Astrocyte (in vitro differentiated cells and primary cell): Measurements from ENCODE around the gene RFLNA. TPM values are rescaled to one million over a fixed set of nuclear protein-coding genes. Genes with fewer than 3 reads are reported as not detected.

Experiments
- DNase-seq: peaks from one replicate; pipeline ENCODE4 v3.0.0-alpha.2; 2010; ENCODE audit warnings: low read depth
- FAIRE-seq: peaks from 2 replicates; lab custom pipeline; 2011; peaks lifted over from hg19 to GRCh38; lab: Jason Lieb, UNC
- H2AFZ ChIP-seq: 2 replicates; pipeline ENCODE4 v1.6.0; 2012; ENCODE audit warnings: low read depth, low read length, inconsistent platforms
- H3K27ac ChIP-seq: 2 replicates; pipeline ENCODE4 v1.5.1; 2011; ENCODE audit warnings: low read depth, low read length, inconsistent platforms
- H3K27me3 ChIP-seq: 2 replicates; pipeline ENCODE4 v1.6.0; 2011; ENCODE audit warnings: low read length, inconsistent platforms; ENCODE audit not compliant: insufficient read depth
- H3K36me3 ChIP-seq: 2 replicates; pipeline ENCODE4 v1.5.1; 2011; ENCODE audit warnings: low read length, inconsistent platforms; ENCODE audit not compliant: insufficient read depth
- H3K4me1 ChIP-seq: 2 replicates; pipeline ENCODE4 v1.5.1; 2011; ENCODE audit warnings: low read length, inconsistent platforms; ENCODE audit not compliant: insufficient read depth
- H3K4me2 ChIP-seq: 2 replicates; pipeline ENCODE4 v1.6.0; 2012; ENCODE audit warnings: low read length, inconsistent platforms
- H3K4me3 ChIP-seq: 2 replicates; pipeline ENCODE4 v1.5.1; 2011; ENCODE audit warnings: low read depth, mild to moderate bottlenecking, low read length, inconsistent platforms; ENCODE audit not compliant: insufficient read depth
- H3K79me2 ChIP-seq: 2 replicates; pipeline ENCODE4 v1.6.0; 2012; ENCODE audit warnings: mild to moderate bottlenecking, low read length, inconsistent platforms; ENCODE audit not compliant: insufficient read depth
- H3K9ac ChIP-seq: 2 replicates; pipeline ENCODE4 v1.6.0; 2012; ENCODE audit warnings: mild to moderate bottlenecking, low read length, inconsistent platforms
- H3K9me3 ChIP-seq: 2 replicates; pipeline ENCODE4 v1.5.1; 2012; ENCODE audit warnings: low read depth, mild to moderate bottlenecking, low read length, inconsistent platforms; ENCODE audit not compliant: insufficient read depth
- H4K20me1 ChIP-seq: 2 replicates; pipeline ENCODE4 v1.6.0; 2012; ENCODE audit warnings: low read length, inconsistent platforms; ENCODE audit not compliant: insufficient read depth
- H3K27ac Mint-ChIP-seq: one replicate; pipeline ENCODE4 v1.8.0; 2021; ENCODE audit warnings: mild to moderate bottlenecking, mixed read lengths; ENCODE audit not compliant: unreplicated experiment
- H3K27me3 Mint-ChIP-seq: one replicate; pipeline ENCODE4 v1.8.0; 2021; ENCODE audit warnings: low read depth, mixed read lengths; ENCODE audit not compliant: unreplicated experiment
- H3K36me3 Mint-ChIP-seq: one replicate; pipeline ENCODE4 v1.8.0; 2021; ENCODE audit warnings: low read depth, mixed read lengths; ENCODE audit not compliant: unreplicated experiment
- H3K4me1 Mint-ChIP-seq: one replicate; pipeline ENCODE4 v1.8.0; 2021; ENCODE audit warnings: low read depth, mixed read lengths; ENCODE audit not compliant: unreplicated experiment
- H3K4me3 Mint-ChIP-seq: one replicate; pipeline ENCODE4 v1.8.0; 2021; ENCODE audit warnings: mild to moderate bottlenecking, moderate library complexity, mixed read lengths; ENCODE audit not compliant: unreplicated experiment
- H3K9me3 Mint-ChIP-seq: one replicate; pipeline ENCODE4 v1.8.0; 2021; ENCODE audit warnings: mild to moderate bottlenecking, mixed read lengths; ENCODE audit not compliant: unreplicated experiment
- CTCF ChIP-seq: IDR thresholded peaks from 2 replicates; pipeline ENCODE4 v1.5.1; 2011; ENCODE audit warnings: low read depth, mild to moderate bottlenecking, inconsistent platforms, low read length, moderate library complexity; ENCODE audit not compliant: insufficient read depth
- EZH2 ChIP-seq: IDR thresholded peaks from 2 replicates; pipeline ENCODE4 v1.6.1; 2012; ENCODE audit warnings: mild to moderate bottlenecking, low read length, inconsistent platforms; ENCODE audit not compliant: insufficient read depth
- total RNA-seq: library from RNA; stranded (reverse); gene quantifications from 2 replicates; pipeline ENCODE4 v1.2.1, GENCODE V29; 2021

Gene RFLNA
- total RNA-seq, 1 donor from 2014 or later: 1.8 TPM

- Histone ChIP-seq H4K20me1 (no peaks in the 10 kb centered on the region), H3K4me2 (no peak overlapping the region), H3K27me3 (peaks cover 15% of the 10 kb centered on the region), H3K9ac (no peak overlapping the region), H3K36me3 (no peaks in the 10 kb centered on the region), H3K27ac (no peak overlapping the region), H2AFZ (no peak overlapping the region), H3K9me3 (peaks cover 16% of the 10 kb centered on the region), H3K4me3 (no peak overlapping the region), H3K79me2 (no peaks in the 10 kb centered on the region), H3K4me1 (peaks cover 12% of the 10 kb centered on the region)
- H3K9me3 Mint-ChIP-seq: peaks cover 19% of the 10 kb centered on the region
- FAIRE-seq: no peak
- TF ChIP-seq EZH2 (no peak), CTCF (no peak)
- H3K4me3 Mint-ChIP-seq: no peak overlapping the region
- H3K27ac Mint-ChIP-seq: no peak overlapping the region
- no peaks in the 10 kb centered on the region for H3K36me3 Mint-ChIP-seq
- peaks cover 17% of the 10 kb centered on the region for H3K4me1 Mint-ChIP-seq
- DNase-seq: peak; percentile 76
- peaks cover 7% of the 10 kb centered on the region for H3K27me3 Mint-ChIP-seq
Observed at GRCh38 chr12:124286414-124286813, 8.5 kb upstream of the RFLNA start.

- Histone ChIP-seq H2AFZ (no peak overlapping the region), H3K4me1 (peaks cover 12% of the 10 kb centered on the region), H3K4me2 (no peak overlapping the region), H3K27me3 (peaks cover 15% of the 10 kb centered on the region), H3K36me3 (no peaks in the 10 kb centered on the region), H3K4me3 (no peak overlapping the region), H4K20me1 (no peaks in the 10 kb centered on the region), H3K9ac (no peak overlapping the region), H3K79me2 (no peaks in the 10 kb centered on the region), H3K9me3 (peaks cover 16% of the 10 kb centered on the region), H3K27ac (no peak overlapping the region)
- peaks cover 12% of the 10 kb centered on the region for H3K27me3 Mint-ChIP-seq
- peaks cover 17% of the 10 kb centered on the region for H3K4me1 Mint-ChIP-seq
- FAIRE-seq (no peak), DNase-seq (no peak)
- H3K9me3 Mint-ChIP-seq: peaks cover 19% of the 10 kb centered on the region
- no peaks in the 10 kb centered on the region for H3K36me3 Mint-ChIP-seq
- TF ChIP-seq CTCF: no peak
- TF ChIP-seq EZH2: no peak
- no peak overlapping the region for H3K4me3 Mint-ChIP-seq
- no peak overlapping the region for H3K27ac Mint-ChIP-seq
Observed at GRCh38 chr12:124286971-124287370, 7.9 kb upstream of the RFLNA start.

GRCh38 chr12:124289634-124290600 is 5.0 kb upstream of the RFLNA start:
- DNase-seq (peak; percentile 57), FAIRE-seq (peak; percentile 76)
- Histone ChIP-seq H3K27me3 (peaks cover 4% of the 10 kb centered on the region), H4K20me1 (no peaks in the 10 kb centered on the region), H3K4me2 (peak overlapping the region; percentile 69), H3K79me2 (no peaks in the 10 kb centered on the region), H3K9me3 (peaks cover 9% of the 10 kb centered on the region), H2AFZ (peak overlapping the region; percentile 24), H3K9ac (no peak overlapping the region), H3K36me3 (no peaks in the 10 kb centered on the region), H3K4me3 (no peak overlapping the region), H3K27ac (no peak overlapping the region), H3K4me1 (peaks cover 12% of the 10 kb centered on the region)
- no peak overlapping the region for H3K27ac Mint-ChIP-seq
- H3K4me1 Mint-ChIP-seq: peaks cover 17% of the 10 kb centered on the region
- H3K4me3 Mint-ChIP-seq: no peak overlapping the region
- H3K9me3 Mint-ChIP-seq: peaks cover 11% of the 10 kb centered on the region
- TF ChIP-seq CTCF (no peak), EZH2 (no peak)
- peaks cover 30% of the 10 kb centered on the region for H3K27me3 Mint-ChIP-seq
- no peaks in the 10 kb centered on the region for H3K36me3 Mint-ChIP-seq
